Bronchial epithelial cell (primary cell): ENCODE measurements around the gene RAD51AP2. TPM values are rescaled to one million over a fixed set of nuclear protein-coding genes. Genes with fewer than 3 reads are reported as not detected.

Experiments
- DNase-seq: peaks from one replicate; pipeline ENCODE4 v3.0.0-alpha.2; 2010; ENCODE audit warnings: low read depth
- FAIRE-seq: peaks from 2 replicates; lab custom pipeline; 2011; peaks lifted over from hg19 to GRCh38; lab: Jason Lieb, UNC
- H3K27me3 ChIP-seq: 2 replicates; pipeline ENCODE4 v1.5.1; 2011; ENCODE audit warnings: low read length; ENCODE audit not compliant: control insufficient read depth, insufficient read depth
- H3K36me3 ChIP-seq: 2 replicates; pipeline ENCODE4 v1.5.1; 2011; ENCODE audit warnings: low read length; ENCODE audit not compliant: control insufficient read depth, insufficient read depth
- H3K4me3 ChIP-seq: 2 replicates; pipeline ENCODE4 v1.5.1; 2011; ENCODE audit warnings: mild to moderate bottlenecking, low read depth, low read length, control low read depth
- total RNA-seq: library from RNA; depleted of rRNA; stranded (reverse); fragments of >200 nt; gene quantifications from 2 replicates; pipeline ENCODE4 v1.2.1, GENCODE V29; 2014
- TF ChIP-seq, protein P1 (sequence below): IDR thresholded peaks from 2 replicates; pipeline ENCODE4 v1.5.1; 2011; ENCODE audit warnings: mild to moderate bottlenecking, moderate library complexity, low read length, control low read depth, inconsistent platforms; ENCODE audit not compliant: insufficient read depth, severe bottlenecking

RAD51AP2 gene
- total RNA-seq, 1 donor from 2014 or later = not detected

DNA sequence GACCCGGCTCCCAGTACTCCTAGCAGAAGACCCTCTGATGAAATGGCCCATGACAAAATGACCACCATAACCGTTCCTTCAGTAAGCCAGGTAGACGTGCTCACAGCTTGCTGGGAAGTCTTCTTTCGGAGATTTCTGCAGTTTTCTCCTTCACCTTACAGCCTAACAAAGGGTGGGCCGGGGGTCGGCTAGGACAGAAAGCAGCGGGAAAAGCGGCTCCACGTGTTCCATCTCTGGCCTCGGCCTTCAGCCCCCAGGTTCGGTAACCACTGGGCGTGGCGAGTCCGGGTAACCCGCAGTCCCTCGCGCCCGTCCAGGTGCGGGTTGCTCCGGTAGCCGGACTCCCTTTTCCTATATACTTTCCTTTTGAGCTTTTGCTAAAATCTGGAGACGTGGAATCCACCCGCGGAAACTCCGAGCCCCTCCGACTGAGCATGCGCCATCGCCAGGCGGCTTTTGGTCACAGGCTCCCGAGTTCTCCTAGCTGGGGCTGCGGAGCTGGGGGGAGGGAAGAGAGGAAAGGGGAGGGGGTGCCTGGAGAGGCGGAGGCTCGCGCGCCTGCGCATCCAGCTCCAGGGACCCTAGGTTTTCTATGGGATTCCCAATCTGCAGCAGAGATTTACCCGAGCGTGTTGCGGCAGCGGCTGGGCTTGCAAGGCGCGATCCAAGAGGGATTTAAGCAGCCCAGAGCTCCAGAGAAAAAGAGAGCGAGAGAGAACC lies 22.0 kb upstream of the RAD51AP2 start, which contains the start of gene VSNL1:
Gene VSNL1 (plus strand): TSS at position 604 of the 720 bp plus-strand sequence. CDS start 51,379 bp downstream, outside the sequence.
- FAIRE-seq = peak; percentile 13
- peak; percentile 86 for DNase-seq
- TF ChIP-seq, protein P1, sequence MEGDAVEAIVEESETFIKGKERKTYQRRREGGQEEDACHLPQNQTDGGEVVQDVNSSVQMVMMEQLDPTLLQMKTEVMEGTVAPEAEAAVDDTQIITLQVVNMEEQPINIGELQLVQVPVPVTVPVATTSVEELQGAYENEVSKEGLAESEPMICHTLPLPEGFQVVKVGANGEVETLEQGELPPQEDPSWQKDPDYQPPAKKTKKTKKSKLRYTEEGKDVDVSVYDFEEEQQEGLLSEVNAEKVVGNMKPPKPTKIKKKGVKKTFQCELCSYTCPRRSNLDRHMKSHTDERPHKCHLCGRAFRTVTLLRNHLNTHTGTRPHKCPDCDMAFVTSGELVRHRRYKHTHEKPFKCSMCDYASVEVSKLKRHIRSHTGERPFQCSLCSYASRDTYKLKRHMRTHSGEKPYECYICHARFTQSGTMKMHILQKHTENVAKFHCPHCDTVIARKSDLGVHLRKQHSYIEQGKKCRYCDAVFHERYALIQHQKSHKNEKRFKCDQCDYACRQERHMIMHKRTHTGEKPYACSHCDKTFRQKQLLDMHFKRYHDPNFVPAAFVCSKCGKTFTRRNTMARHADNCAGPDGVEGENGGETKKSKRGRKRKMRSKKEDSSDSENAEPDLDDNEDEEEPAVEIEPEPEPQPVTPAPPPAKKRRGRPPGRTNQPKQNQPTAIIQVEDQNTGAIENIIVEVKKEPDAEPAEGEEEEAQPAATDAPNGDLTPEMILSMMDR = no peak
- Histone ChIP-seq H3K36me3 (no peaks in the 10 kb centered on the region), H3K27me3 (no peaks in the 10 kb centered on the region), H3K4me3 (peak within 1 kb of the TSS; percentile 70)

DNA sequence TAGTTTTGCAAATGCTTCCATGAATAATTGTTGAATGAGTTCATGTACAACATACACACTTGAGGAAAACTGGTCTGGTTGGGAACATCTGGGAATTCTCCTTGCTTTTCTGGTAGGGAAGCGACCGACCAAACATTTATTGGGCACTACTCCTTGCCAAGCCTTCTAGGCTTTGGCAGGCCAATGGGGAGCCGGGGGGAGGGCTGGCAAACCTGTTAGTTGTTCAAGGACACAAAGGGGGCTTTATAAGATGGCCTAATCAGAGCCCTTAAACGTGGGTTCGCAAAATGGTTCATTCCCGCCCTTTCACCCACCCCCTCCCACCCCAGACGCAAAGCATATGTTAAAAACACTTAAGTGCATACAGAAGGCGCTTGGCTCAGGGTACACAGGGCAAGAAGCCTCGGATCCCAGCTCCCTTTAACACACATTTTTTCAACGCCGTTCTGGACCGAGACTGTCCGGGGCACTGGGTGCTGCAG lies 21.4 kb upstream of the RAD51AP2 start:
- H3K36me3 ChIP-seq = no peaks in the 10 kb centered on the region
- no peaks in the 10 kb centered on the region for H3K27me3 ChIP-seq
- TF ChIP-seq, protein P1 = no peak
- FAIRE-seq (no peak), DNase-seq (peak; percentile 77)
- peak overlapping the region; percentile 70 for H3K4me3 ChIP-seq

DNA sequence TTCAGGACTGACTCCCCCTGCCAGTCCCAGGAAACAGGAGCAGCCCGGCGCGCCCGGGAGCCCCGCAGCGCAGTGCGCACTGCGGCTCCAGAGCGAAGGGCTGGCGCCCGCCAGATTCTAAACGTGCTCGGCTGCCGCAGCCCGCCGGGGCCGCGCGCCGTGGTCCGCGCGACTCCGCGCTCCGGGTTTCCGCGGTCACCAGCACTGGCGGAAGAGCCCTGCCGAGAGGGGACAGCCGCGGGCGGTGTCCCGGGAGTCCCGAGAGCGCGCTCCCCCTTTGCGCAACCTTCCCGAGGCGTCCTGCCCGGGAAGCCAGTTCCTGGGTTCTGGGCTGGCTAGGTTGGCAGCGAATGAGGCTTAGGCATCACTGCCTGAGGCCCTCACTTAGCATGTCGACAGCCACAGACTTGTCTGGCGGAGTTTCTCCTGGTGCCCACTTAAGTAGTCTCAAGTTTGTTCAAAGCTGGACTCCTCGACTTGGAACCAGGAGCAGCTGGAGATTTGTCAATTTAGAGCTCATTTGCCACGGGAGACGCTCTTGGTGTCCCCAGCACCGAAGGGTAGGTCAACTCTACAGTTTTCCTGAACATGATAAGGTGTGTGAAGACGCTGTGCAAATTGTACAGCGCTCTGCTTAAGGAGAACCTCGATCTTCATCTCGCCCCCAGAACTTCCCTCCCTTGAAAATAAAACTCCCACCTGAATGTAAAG lies 20.8 kb upstream of the RAD51AP2 start:
- TF ChIP-seq, protein P1 = no peak
- peak; percentile 87 for DNase-seq
- H3K4me3 ChIP-seq = peak overlapping the region; percentile 70
- FAIRE-seq = peak; percentile 84
- H3K27me3 ChIP-seq = no peaks in the 10 kb centered on the region
- H3K36me3 ChIP-seq = no peaks in the 10 kb centered on the region

DNA sequence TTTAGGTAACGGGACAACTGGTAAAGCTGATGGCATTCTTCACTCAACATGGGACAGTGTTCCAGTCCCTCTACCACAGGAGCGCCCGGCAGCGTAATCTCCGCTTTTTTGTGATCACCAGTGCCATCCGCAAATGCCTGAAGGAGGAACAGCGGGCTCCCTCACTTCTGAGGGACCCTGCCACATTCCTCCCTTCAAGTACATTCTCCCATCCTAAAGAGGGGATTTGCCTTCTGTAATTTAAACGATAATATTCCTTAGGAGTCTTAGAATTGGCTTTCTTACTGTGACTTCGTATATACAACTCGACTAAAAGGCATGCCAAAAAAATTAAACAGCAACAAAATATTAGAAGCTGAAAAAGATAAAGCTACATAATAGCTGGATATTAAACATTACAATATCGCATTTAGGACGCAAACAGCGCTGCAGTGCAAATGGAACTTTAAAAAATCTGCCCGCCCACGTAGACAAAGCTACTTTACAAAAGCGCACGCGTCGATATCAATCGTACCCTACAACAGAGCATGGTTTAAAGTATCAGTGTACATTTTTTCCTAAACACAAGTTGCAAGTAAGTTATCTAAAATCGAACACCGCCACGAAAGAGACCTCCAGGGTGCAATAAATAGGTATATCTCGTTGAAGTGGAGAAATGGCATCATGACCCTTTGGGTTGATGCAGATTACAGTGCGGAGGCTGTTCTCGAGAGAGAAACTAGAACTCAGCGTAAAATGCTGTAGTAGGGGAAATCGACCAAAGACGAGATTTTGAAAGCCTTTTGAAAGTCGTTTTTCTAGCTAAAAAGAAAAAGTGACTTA lies 20.0 kb upstream of the RAD51AP2 start:
- no peaks in the 10 kb centered on the region for H3K36me3 ChIP-seq
- peak overlapping the region; percentile 70 for H3K4me3 ChIP-seq
- FAIRE-seq (no peak), DNase-seq (peak; percentile 53)
- TF ChIP-seq, protein P1 = no peak
- no peaks in the 10 kb centered on the region for H3K27me3 ChIP-seq

DNA sequence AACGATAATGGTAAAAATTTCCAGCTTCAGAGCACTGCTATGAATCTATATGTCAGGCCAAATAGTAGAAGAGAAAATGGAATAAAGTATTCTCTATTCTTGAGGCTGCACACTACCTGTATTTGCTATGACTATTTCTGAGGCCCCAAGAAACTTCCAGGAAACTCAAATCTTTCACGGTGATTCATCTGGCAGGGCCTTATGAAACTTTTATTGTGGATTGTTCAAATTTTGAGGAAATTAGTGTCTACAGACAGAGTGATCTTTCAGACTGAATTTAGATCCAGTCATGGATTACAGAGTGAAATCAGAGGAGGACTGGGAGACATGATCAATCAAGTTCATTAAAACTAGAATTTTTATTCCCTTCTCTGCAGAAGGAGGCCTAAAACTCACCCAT lies 18.2 kb upstream of the RAD51AP2 start:
- H3K4me3 ChIP-seq = no peak overlapping the region
- H3K36me3 ChIP-seq = no peaks in the 10 kb centered on the region
- H3K27me3 ChIP-seq = no peaks in the 10 kb centered on the region
- FAIRE-seq (no peak), DNase-seq (peak; percentile 72)
- TF ChIP-seq, protein P1 = no peak
